H7 (cell line): ENCODE data around the gene CUBN. TPM values are rescaled to one million over a fixed set of nuclear protein-coding genes. Genes with fewer than 3 reads are reported as not detected.
"Not testable (repeated sequence)": the region's sequence is repeated elsewhere in the genome, so short reads cannot be mapped to it uniquely, and the experiment has no call there.

Source experiments
- DNase-seq: peaks from one replicate; pipeline ENCODE4 v3.0.0; 2012
- H3K27me3 ChIP-seq: 2 replicates; pipeline ENCODE4 v1.6.0; 2011; ENCODE audit warnings: mild to moderate bottlenecking, low read length; ENCODE audit not compliant: control insufficient read depth, insufficient read depth
- H3K36me3 ChIP-seq: replicated peaks from 2 replicates; pipeline ENCODE4 v1.5.1; 2011; ENCODE audit warnings: low read length; ENCODE audit not compliant: control insufficient read depth, insufficient read depth
- H3K4me3 ChIP-seq: 2 replicates; pipeline ENCODE4 v1.5.1; 2011; ENCODE audit warnings: low read depth, mild to moderate bottlenecking, control low read depth, low read length, moderate library complexity; ENCODE audit not compliant: insufficient read depth
- total RNA-seq: library from RNA; depleted of rRNA; stranded (reverse); fragments of >200 nt; shearing (Covaris generic); gene quantifications from 2 replicates; pipeline ENCODE4 v1.2.3, GENCODE V29; 2014

Gene CUBN
- total RNA-seq, 1 experiment from 2014 or later: 0.10 TPM

- Histone ChIP-seq H3K4me3 (no peak overlapping the region), H3K36me3 (no peaks in the 10 kb centered on the region), H3K27me3 (no peaks in the 10 kb centered on the region)
- DNase-seq: no peak
These were observed 4.3 kb downstream of the CUBN start for GRCh38 chr10:17125206-17125893.

- peak; percentile 14 for DNase-seq
- Histone ChIP-seq H3K27me3 (no peaks in the 10 kb centered on the region), H3K4me3 (no peak overlapping the region), H3K36me3 (no peaks in the 10 kb centered on the region)
These were observed 5.7 kb downstream of the CUBN start for GRCh38 chr10:17123961-17124360.

GRCh38 chr10:17122726-17123661 lies 6.6 kb downstream of the CUBN start:
- DNase-seq: no peak
- Histone ChIP-seq H3K36me3 (no peaks in the 10 kb centered on the region), H3K4me3 (no peak overlapping the region), H3K27me3 (no peaks in the 10 kb centered on the region)

- Histone ChIP-seq H3K36me3 (no peaks in the 10 kb centered on the region), H3K4me3 (no peak overlapping the region), H3K27me3 (no peaks in the 10 kb centered on the region)
- DNase-seq: no peak
These were observed 7.6 kb downstream of the CUBN start for GRCh38 chr10:17122052-17122451.

GRCh38 chr10:17120694-17121093 lies 8.9 kb downstream of the CUBN start:
- Histone ChIP-seq H3K4me3 (no peak overlapping the region), H3K36me3 (no peaks in the 10 kb centered on the region), H3K27me3 (no peaks in the 10 kb centered on the region)
- DNase-seq: no peak

GRCh38 chr10:17119845-17120244 lies 9.8 kb downstream of the CUBN start:
- no peaks in the 10 kb centered on the region for H3K36me3 ChIP-seq
- H3K27me3 ChIP-seq: no peaks in the 10 kb centered on the region
- H3K4me3 ChIP-seq: no peak overlapping the region
- DNase-seq: no peak

GRCh38 chr10:17116193-17116592 lies 13.4 kb downstream of the CUBN start:
- H3K4me3 ChIP-seq: no peak overlapping the region
- no peaks in the 10 kb centered on the region for H3K27me3 ChIP-seq
- DNase-seq: no peak
- H3K36me3 ChIP-seq: no peaks in the 10 kb centered on the region

GRCh38 chr10:17115683-17116082 lies 13.9 kb downstream of the CUBN start:
- Histone ChIP-seq H3K27me3 (no peaks in the 10 kb centered on the region), H3K36me3 (no peaks in the 10 kb centered on the region), H3K4me3 (no peak overlapping the region)
- DNase-seq: no peak

GRCh38 chr10:17114878-17115444 lies 14.7 kb downstream of the CUBN start:
- not testable (repeated sequence) for H3K27me3 ChIP-seq, H3K36me3 ChIP-seq, H3K4me3 ChIP-seq, DNase-seq

- H3K4me3 ChIP-seq: no peak overlapping the region
- H3K27me3 ChIP-seq: no peaks in the 10 kb centered on the region
- DNase-seq: no peak
- H3K36me3 ChIP-seq: no peaks in the 10 kb centered on the region
These were observed 15.6 kb downstream of the CUBN start for GRCh38 chr10:17113889-17114540.

GRCh38 chr10:17113346-17113745 lies 16.3 kb downstream of the CUBN start:
- Histone ChIP-seq H3K36me3 (no peaks in the 10 kb centered on the region), H3K4me3 (no peak overlapping the region), H3K27me3 (no peaks in the 10 kb centered on the region)
- no peak for DNase-seq

- H3K27me3 ChIP-seq: no peaks in the 10 kb centered on the region
- no peak overlapping the region for H3K4me3 ChIP-seq
- no peak for DNase-seq
- no peaks in the 10 kb centered on the region for H3K36me3 ChIP-seq
These were observed 17.0 kb downstream of the CUBN start for GRCh38 chr10:17112566-17112965.

- Histone ChIP-seq H3K27me3 (no peaks in the 10 kb centered on the region), H3K4me3 (no peak overlapping the region), H3K36me3 (no peaks in the 10 kb centered on the region)
- DNase-seq: no peak
These were observed 20.0 kb downstream of the CUBN start for GRCh38 chr10:17109475-17110207.

- Histone ChIP-seq H3K4me3 (no peak overlapping the region), H3K36me3 (no peaks in the 10 kb centered on the region), H3K27me3 (no peaks in the 10 kb centered on the region)
- no peak for DNase-seq
These were observed 20.6 kb downstream of the CUBN start for GRCh38 chr10:17109046-17109445.
